IMR-90 (cell line): ENCODE results near the gene CCDC87. TPM values are rescaled to one million over a fixed set of nuclear protein-coding genes. Genes with fewer than 3 reads are reported as not detected.

Experiments used
- ATAC-seq: fragments of 200-7000 bp; cut with Tn5 transposase; 2 replicates; pipeline ENCODE4 v1.9.1; 2020; ENCODE audit warnings: low read depth, mild to moderate bottlenecking, moderate library complexity
- BruUV-seq: library from RNA; stranded (reverse); fragments of 400-500 nt; replicated peaks from 2 replicates; lab custom pipeline; 2021; lab: Mats Ljungman, UMichigan
- CTCF ChIA-PET: fragments of 300-600 bp; formaldehyde crosslinking; extraction: SDS; loops from one replicate; lab custom pipeline; 2021; ENCODE audit warnings: antibody characterized with exemption; lab: Yijun Ruan, JAX
- POLR2A ChIA-PET: fragments of 300-600 bp; sonication (Branson Sonifier 250); formaldehyde crosslinking; loops from one replicate; lab custom pipeline; 2022; ENCODE audit warnings: antibody characterized with exemption; ENCODE audit not compliant: unreplicated experiment; lab: Charles Lee
- DNase-seq: peaks from one replicate; pipeline ENCODE4 v3.0.0; 2013
- H2AFZ ChIP-seq: replicated peaks from 2 replicates; pipeline ENCODE3; 2013; ENCODE audit warnings: low read length, mild to moderate bottlenecking; ENCODE audit not compliant: poor library complexity
- H2AK5ac ChIP-seq: 2 replicates; pipeline ENCODE4 v1.6.1; 2013; ENCODE audit warnings: low read depth, low read length, inconsistent platforms
- H2AK9ac ChIP-seq: replicated peaks from 2 replicates; pipeline ENCODE3; 2013; ENCODE audit warnings: mild to moderate bottlenecking, low read depth, low read length, moderate library complexity; ENCODE audit not compliant: poor library complexity
- H2BK120ac ChIP-seq: 2 replicates; pipeline ENCODE4 v1.6.1; 2013; ENCODE audit warnings: low read depth, low read length, inconsistent platforms
- H2BK15ac ChIP-seq: 3 replicates; pipeline ENCODE4 v1.6.1; 2013; ENCODE audit warnings: low read depth, low read length, inconsistent platforms
- H2BK20ac ChIP-seq: 2 replicates; pipeline ENCODE4 v1.6.1; 2013; ENCODE audit warnings: low read depth, mild to moderate bottlenecking, inconsistent platforms, low read length, moderate library complexity
- H2BK5ac ChIP-seq: 2 replicates; pipeline ENCODE4 v1.6.1; 2013; ENCODE audit warnings: mild to moderate bottlenecking, low read depth, low read length, inconsistent platforms; ENCODE audit not compliant: poor library complexity, severe bottlenecking
- H3K14ac ChIP-seq: replicated peaks from 2 replicates; pipeline ENCODE4 v1.6.1; 2013; ENCODE audit warnings: low read depth, low read length, inconsistent platforms
- H3K18ac ChIP-seq: 2 replicates; pipeline ENCODE4 v1.6.1; 2013; ENCODE audit warnings: low read depth, low read length, control low read depth
- H3K23ac ChIP-seq: 2 replicates; pipeline ENCODE4 v1.6.1; 2013; ENCODE audit warnings: low read depth, low read length, inconsistent platforms
- H3K27ac ChIP-seq: 2 replicates; pipeline ENCODE4 v1.5.1; 2013; ENCODE audit warnings: mild to moderate bottlenecking, control low read depth, low read length; ENCODE audit not compliant: insufficient read depth
- H3K27me3 ChIP-seq: 2 replicates; pipeline ENCODE4 v1.6.1; 2013; ENCODE audit warnings: low read length; ENCODE audit not compliant: control insufficient read depth, insufficient read depth
- H3K36me3 ChIP-seq: 2 replicates; pipeline ENCODE4 v1.6.1; 2013; ENCODE audit warnings: low read length, mixed read lengths; ENCODE audit not compliant: control insufficient read depth, insufficient read depth
- H3K4ac ChIP-seq: 2 replicates; pipeline ENCODE4 v1.6.1; 2013; ENCODE audit warnings: low read depth, low read length, inconsistent platforms
- H3K4me1 ChIP-seq: 2 replicates; pipeline ENCODE4 v1.6.1; 2013; ENCODE audit warnings: low read length, mixed read lengths; ENCODE audit not compliant: control insufficient read depth, insufficient read depth
- H3K4me2 ChIP-seq: 2 replicates; pipeline ENCODE4 v1.6.1; 2013; ENCODE audit warnings: low read depth, mild to moderate bottlenecking, control low read depth, low read length, moderate library complexity
- H3K4me3 ChIP-seq: 2 replicates; pipeline ENCODE4 v1.5.1; 2013; ENCODE audit warnings: low read depth, mild to moderate bottlenecking, control low read depth, low read length, moderate library complexity; ENCODE audit not compliant: insufficient read depth
- H3K56ac ChIP-seq: 2 replicates; pipeline ENCODE4 v1.6.1; 2013; ENCODE audit warnings: low read length, inconsistent platforms; ENCODE audit not compliant: insufficient read depth; ENCODE audit errors: extremely low read depth
- H3K79me1 ChIP-seq, 2 experiments: 2 replicates each; pipeline ENCODE4 v1.6.1; 2013; ENCODE audit warnings: low read length in 2 of 2, inconsistent platforms in 1 of 2, low read depth in 1 of 2
- H3K9ac ChIP-seq: 2 replicates; pipeline ENCODE4 v1.6.1; 2013; ENCODE audit warnings: low read depth, low read length, control low read depth
- H3K9me1 ChIP-seq: 2 replicates; pipeline ENCODE4 v1.6.1; 2013; ENCODE audit warnings: low read length, inconsistent platforms; ENCODE audit not compliant: insufficient read depth
- H3K9me3 ChIP-seq: 2 replicates; pipeline ENCODE4 v1.6.1; 2013; ENCODE audit warnings: low read length; ENCODE audit not compliant: control insufficient read depth, insufficient read depth
- H4K20me1 ChIP-seq: 2 replicates; pipeline ENCODE4 v1.6.1; 2013; ENCODE audit warnings: low read length, inconsistent platforms; ENCODE audit not compliant: insufficient read depth
- H4K5ac ChIP-seq: 2 replicates; pipeline ENCODE4 v1.6.1; 2013; ENCODE audit warnings: mild to moderate bottlenecking, low read depth, low read length, control low read depth
- H4K8ac ChIP-seq, 2 experiments: 2 replicates each; pipeline ENCODE4 v1.6.1; 2013; ENCODE audit warnings: low read depth in 2 of 2, low read length in 2 of 2, control low read depth in 1 of 2, inconsistent platforms in 1 of 2
- H4K91ac ChIP-seq: 2 replicates; pipeline ENCODE4 v1.6.1; 2013; ENCODE audit warnings: low read depth, low read length, inconsistent platforms; ENCODE audit not compliant: insufficient read depth
- MAFK ChIP-seq: IDR thresholded peaks from 2 replicates; pipeline ENCODE4 v1.6.1; 2012; ENCODE audit warnings: low read depth, low read length, improper control_type of control experiment
- MAZ ChIP-seq: IDR thresholded peaks from 2 replicates; pipeline ENCODE4 v1.6.1; 2012; ENCODE audit warnings: low read depth, mild to moderate bottlenecking, low read length, improper control_type of control experiment, moderate library complexity, borderline replicate concordance
- MXI1 ChIP-seq: IDR thresholded peaks from 2 replicates; pipeline ENCODE4 v1.6.1; 2012; ENCODE audit warnings: low read depth, mild to moderate bottlenecking, low read length, moderate library complexity, borderline replicate concordance
- RCOR1 ChIP-seq: IDR thresholded peaks from 2 replicates; pipeline ENCODE4 v1.6.1; 2012; ENCODE audit warnings: mild to moderate bottlenecking, low read length, improper control_type of control experiment; ENCODE audit not compliant: insufficient replicate concordance
- WGBS, 2 experiments: methylation state at CpG; one replicate each; pipeline versions ENCODE4 v1.1.5 to v1.1.7; 2013; ENCODE audit warnings: missing lambda C conversion rate in 2 of 2; ENCODE audit not compliant: insufficient read length in 1 of 2; ENCODE audit errors: extremely low coverage in 2 of 2; 5-methylcytosine and 5-hydroxymethylcytosine counted together
- dilution Hi-C: fragments of 300-500 bp; cut with HindIII; formaldehyde crosslinking; loops from one replicate; pipeline ENCODE4 v1.14.3; 2018; ENCODE audit warnings: low sequenced_read_pairs; ENCODE audit not compliant: unreplicated experiment
- in situ Hi-C: fragments of 300-500 bp; cut with MboI; formaldehyde crosslinking; loops from 3 replicates; pipeline ENCODE4 v1.14.3; 2019; ENCODE audit warnings: low sequenced_read_pairs, inconsistent platforms, mixed read lengths
- intact Hi-C: fragments of 100-400 bp; cut with micrococcal nuclease; formaldehyde crosslinking; loops from 2 replicates; pipeline ENCODE4 v1.10.0; 2022
- polyA plus RNA-seq, 3 experiments: library from polyadenylated mRNA; depleted of rRNA; stranded (reverse); fragments of >200 nt; gene quantifications; 2 replicates each; pipeline ENCODE4 v1.2.3, GENCODE V29; 2012; ENCODE audit warnings: low replicate concordance in 1 of 3
- total RNA-seq: library from RNA; depleted of rRNA; stranded (reverse); fragments of >200 nt; gene quantifications from 2 replicates; pipeline ENCODE4 v1.2.3, GENCODE V29; 2012

Gene CCDC87
- total and polyA plus RNA-seq, 2 of the 4 experiments (the other 2 are of a cell fraction) = 0.18 to 0.19 TPM

GRCh38 chr11:66624450-66624849 is 31.6 kb upstream of the CCDC87 start:
- H2AK5ac ChIP-seq = no peak overlapping the region
- no peak overlapping the region for H4K91ac ChIP-seq
- in situ Hi-C loops = no loop called here
- no peak overlapping the region for H3K23ac ChIP-seq
- DNase-seq (no peak), ATAC-seq (no peak)
- dilution Hi-C loops = no loop called here
- H2BK120ac ChIP-seq = no peak overlapping the region
- no peak overlapping the region for H3K27ac ChIP-seq
- no peak overlapping the region for H2AFZ ChIP-seq
- H3K4me3 ChIP-seq = no peak overlapping the region
- CTCF ChIA-PET = no interaction called here
- no peak overlapping the region for H3K14ac ChIP-seq
- POLR2A ChIA-PET = no interaction called here
- no TSS peak for BruUV-seq
- H4K5ac ChIP-seq = no peak overlapping the region
- TF ChIP-seq MAFK = no peak
- no peak for TF ChIP-seq RCOR1
- TF ChIP-seq MAZ = no peak
- no peak for TF ChIP-seq MXI1
- peaks cover 2% of the 10 kb centered on the region; the same call in 1 of the 2 replicates for H3K4me1 ChIP-seq
- no peak overlapping the region for H3K18ac ChIP-seq
- H3K4me2 ChIP-seq = no peak overlapping the region
- H3K27me3 ChIP-seq = no peaks in the 10 kb centered on the region
- no peak overlapping the region for H2BK5ac ChIP-seq
- H3K9me1 ChIP-seq = peaks cover 37% of the 10 kb centered on the region
- peaks cover 64% of the 10 kb centered on the region for H3K36me3 ChIP-seq
- no peak overlapping the region for H2BK15ac ChIP-seq
- H3K56ac ChIP-seq = no peak overlapping the region
- H3K9me3 ChIP-seq = no peaks in the 10 kb centered on the region
- H2AK9ac ChIP-seq = no peak overlapping the region
- 91% methylated on average over 12 of the region's 16 CpGs; no CpG with 5 or more reads in 1 of the 2 experiments for WGBS, 2 experiments
- no peak overlapping the region for H2BK20ac ChIP-seq
- H3K9ac ChIP-seq = no peak overlapping the region
- intact Hi-C loops = no loop called here
- H4K20me1 ChIP-seq = peaks cover 99% of the 10 kb centered on the region
- peaks cover 25 to 74% of the 10 kb centered on the region in 2 experiments; a peak in 3 of 4 replicates for H3K79me1 ChIP-seq
- H4K8ac ChIP-seq = no peak overlapping the region
- no peak overlapping the region for H3K4ac ChIP-seq
